HepG2 (cell line): Measurements from ENCODE around the gene MAP7D3. TPM values are rescaled to one million over a fixed set of nuclear protein-coding genes. Genes with fewer than 3 reads are reported as not detected.

Experiments
- ATAC-seq: fragments of 200-7000 bp; cut with Tn5 transposase; 3 replicates; pipeline ENCODE4 v1.9.1; 2020; ENCODE audit warnings: mild to moderate bottlenecking, moderate library complexity
- BruUV-seq: library from RNA; stranded (reverse); fragments of 400-500 nt; replicated peaks from 2 replicates; lab custom pipeline; 2021; lab: Mats Ljungman, UMichigan
- CTCF ChIA-PET: fragments of 300-600 bp; formaldehyde crosslinking; extraction: SDS; loops from one replicate; lab custom pipeline; 2021; ENCODE audit warnings: low total read pairs, inconsistent platforms, low intra/inter-chr PET ratio; lab: Yijun Ruan, JAX
- POLR2A ChIA-PET: fragments of 350-600 bp; sonication (Branson Sonifier 250); formaldehyde crosslinking; loops from one replicate; lab custom pipeline; 2020; ENCODE audit warnings: antibody characterized with exemption, inconsistent platforms; lab: Yijun Ruan, JAX
- DNase-seq: peaks from one replicate; pipeline ENCODE4 v3.0.0-alpha.2; 2015; ENCODE audit warnings: low spot score
- FAIRE-seq: peaks from 3 replicates; lab custom pipeline; 2011; peaks lifted over from hg19 to GRCh38; lab: Jason Lieb, UNC
- H2AFZ ChIP-seq: one replicate; pipeline ENCODE4 v1.6.1; 2011; ENCODE audit warnings: low read length, inconsistent platforms
- H3K27ac ChIP-seq: fragments of 300-600 bp; 3 replicates; pipeline ENCODE4 v1.8.0; 2011; ENCODE audit warnings: mixed run types, mild to moderate bottlenecking, mixed read lengths, low read length, inconsistent platforms; ENCODE audit not compliant: insufficient read depth; ENCODE audit errors: extremely low read length
- H3K27me3 ChIP-seq, 2 experiments: fragments of 200-600 bp in 1 of 2; 2 replicates in 1 of 2; 3 replicates in 1 of 2; pipeline versions ENCODE4 v1.6.0 to v1.8.0; 2011; ENCODE audit warnings: low read length in 2 of 2, mild to moderate bottlenecking in 2 of 2, moderate library complexity in 2 of 2, inconsistent platforms in 1 of 2; ENCODE audit not compliant: insufficient read depth in 2 of 2, control insufficient read depth in 1 of 2
- H3K36me3 ChIP-seq, 2 experiments: fragments of 200-600 bp in 1 of 2; replicated peaks in 1 of 2; 2 replicates in 1 of 2; 3 replicates in 1 of 2; pipeline versions ENCODE4 v1.5.1 to v1.8.0; 2011; ENCODE audit warnings: low read length in 2 of 2, inconsistent platforms in 1 of 2; ENCODE audit not compliant: insufficient read depth in 2 of 2, control insufficient read depth in 1 of 2
- H3K4me1 ChIP-seq: 2 replicates; pipeline ENCODE4 v1.5.1; 2012; ENCODE audit warnings: low read length, inconsistent platforms; ENCODE audit not compliant: insufficient read depth
- H3K4me2 ChIP-seq: 2 replicates; pipeline ENCODE4 v1.6.0; 2011; ENCODE audit warnings: low read depth, low read length, inconsistent platforms
- H3K4me3 ChIP-seq, 3 experiments: fragments of 200-600 bp in 1 of 3; sonication (generic), shearing (Covaris generic) in 1 of 3; replicated peaks in 1 of 3; 2 replicates each; pipeline ENCODE4 v1.5.1; 2011 to 2016; ENCODE audit warnings: low read length in 3 of 3, inconsistent platforms in 2 of 3, low read depth in 2 of 3, mild to moderate bottlenecking in 2 of 3, control low read depth in 1 of 3, mixed read lengths in 1 of 3; ENCODE audit not compliant: insufficient read depth in 1 of 3
- H3K79me2 ChIP-seq: one replicate; pipeline ENCODE4 v1.6.1; 2011; ENCODE audit warnings: low read length, inconsistent platforms; ENCODE audit not compliant: insufficient read depth
- H3K9ac ChIP-seq: 2 replicates; pipeline ENCODE4 v1.6.0; 2011; ENCODE audit warnings: mild to moderate bottlenecking, low read depth, low read length, inconsistent platforms; ENCODE audit not compliant: insufficient read depth
- H3K9me3 ChIP-seq: 2 replicates; pipeline ENCODE4 v1.5.1; 2012; ENCODE audit warnings: mild to moderate bottlenecking, low read length
- H4K20me1 ChIP-seq: 2 replicates; pipeline ENCODE4 v1.6.0; 2011; ENCODE audit warnings: inconsistent platforms, mild to moderate bottlenecking, low read length, moderate library complexity; ENCODE audit not compliant: insufficient read depth
- FLYWCH1 ChIP-seq: sonication (generic); formaldehyde crosslinking; IDR thresholded peaks from 2 replicates; pipeline ENCODE4 v1.8.1; 2023; ENCODE audit warnings: mild to moderate bottlenecking, missing genetic modification reagents
- HNRNPLL ChIP-seq: fragments of 200-400 bp; formaldehyde crosslinking; IDR thresholded peaks from 2 replicates; pipeline ENCODE4 v1.6.1; 2017; ENCODE audit warnings: mild to moderate bottlenecking, low read depth, low read length; ENCODE audit not compliant: poor library complexity, severe bottlenecking
- MXD1 ChIP-seq: sonication (generic); formaldehyde crosslinking; IDR thresholded peaks from 2 replicates; pipeline ENCODE4 v1.4.0; 2020; ENCODE audit warnings: mild to moderate bottlenecking, missing genetic modification reagents
- RELA ChIP-seq: sonication (generic); formaldehyde crosslinking; IDR thresholded peaks from 2 replicates; pipeline ENCODE4 v1.4.0; 2020; ENCODE audit warnings: missing genetic modification reagents
- SP1 ChIP-seq, 2 experiments: fragments of 450-650 bp in 1 of 2; sonication (generic) in 1 of 2; formaldehyde crosslinking in 1 of 2; IDR thresholded peaks; 2 replicates each; pipeline versions ENCODE4 v1.4.0 to v1.6.1; 2016 to 2020; ENCODE audit warnings: missing genetic modification reagents in 1 of 2
- TBX2 ChIP-seq: sonication (generic); formaldehyde crosslinking; IDR thresholded peaks from 2 replicates; pipeline ENCODE4 v1.5.0; 2020; ENCODE audit warnings: missing genetic modification reagents, mild to moderate bottlenecking, borderline replicate concordance
- ZBTB26 ChIP-seq: IDR thresholded peaks from 2 replicates; pipeline ENCODE4 v1.6.1; 2016; ENCODE audit warnings: missing compliant biosample characterization, missing genetic modification reagents, borderline replicate concordance
- ZNF839 ChIP-seq: sonication (generic); formaldehyde crosslinking; IDR thresholded peaks from 2 replicates; pipeline ENCODE4 v1.4.0; 2020; ENCODE audit warnings: missing genetic modification reagents, mild to moderate bottlenecking, borderline replicate concordance
- ZSCAN12 ChIP-seq: sonication (generic); formaldehyde crosslinking; IDR thresholded peaks from 2 replicates; pipeline ENCODE4 v1.9.0; 2021; ENCODE audit warnings: mild to moderate bottlenecking, missing genetic modification reagents
- WGBS: methylation state at CpG from one replicate; pipeline ENCODE4 v1.1.6; 2017; ENCODE audit warnings: low lambda C conversion rate; 5-methylcytosine and 5-hydroxymethylcytosine counted together
- in situ Hi-C: cut with HindIII; loops from 2 replicates; pipeline ENCODE4 v1.10.0; 2017; ENCODE audit warnings: low pct_unique_long_range_greater_than_20kb; ENCODE audit not compliant: extremely low pct_ligation_motif_present
- intact Hi-C: fragments of 100-400 bp; cut with micrococcal nuclease; formaldehyde crosslinking; loops from one replicate; pipeline ENCODE4 v1.10.0; 2022; ENCODE audit not compliant: unreplicated experiment
- polyA plus RNA-seq, 8 experiments: library from polyadenylated mRNA; depleted of rRNA in 3 of 8; stranded (reverse) in 7 of 8; unstranded in 1 of 8; fragments of >200 nt; fragmentation: Illumina TruSeq in 4 of 8; extraction: Trizol in 4 of 8; gene quantifications; 2 replicates each; pipeline versions ENCODE4 v1.2.1 to v1.2.3, GENCODE V29; 2011 to 2016; ENCODE audit warnings: low read depth in 4 of 8, missing spikeins in 1 of 8, mixed read lengths in 1 of 8; ENCODE audit not compliant: insufficient read depth in 1 of 8
- total RNA-seq, 5 experiments: library from RNA; depleted of rRNA; stranded (reverse); fragments of >200 nt; fragmentation: Illumina TruSeq; extraction: Trizol; gene quantifications; 2 replicates each; pipeline ENCODE4 v1.2.3, GENCODE V29; 2016; ENCODE audit warnings: low read depth in 1 of 5
- TF ChIP-seq, protein P1 (sequence below): sonication (generic); formaldehyde crosslinking; IDR thresholded peaks from 2 replicates; pipeline ENCODE4 v1.9.0; 2021; ENCODE audit warnings: missing genetic modification reagents, borderline replicate concordance
- TF ChIP-seq, protein P2 (sequence below): sonication (generic); formaldehyde crosslinking; IDR thresholded peaks from 2 replicates; pipeline ENCODE4 v1.5.0; 2020; ENCODE audit warnings: mild to moderate bottlenecking, missing genetic modification reagents, moderate library complexity
- TF ChIP-seq, protein P3 (sequence below), 2 experiments: sonication (generic) in 1 of 2; formaldehyde crosslinking in 1 of 2; IDR thresholded peaks; 2 replicates each; pipeline versions ENCODE4 v1.6.1 to v1.9.0; 2014 to 2022; ENCODE audit warnings: antibody characterized with exemption in 1 of 2, borderline replicate concordance in 1 of 2, inconsistent platforms in 1 of 2, low read depth in 1 of 2, missing genetic modification reagents in 1 of 2

MAP7D3 gene
- total and polyA plus RNA-seq, 2 of the 13 experiments (the other 11 are each of a cell fraction or from before 2014, with no cell fraction given): not detected

GRCh38 chrX:136201601-136202000, 49.6 kb downstream of the MAP7D3 start:
- Histone ChIP-seq H3K4me1 (no peaks in the 10 kb centered on the region), H3K27me3 (no peaks in the 10 kb centered on the region; a peak in 1 of 5 replicates), H3K9ac (no peak overlapping the region), H3K4me2 (no peak overlapping the region), H3K36me3 (no peaks in the 10 kb centered on the region), H2AFZ (no peak overlapping the region), H3K79me2 (no peaks in the 10 kb centered on the region), H4K20me1 (no peaks in the 10 kb centered on the region), H3K9me3 (no peaks in the 10 kb centered on the region), H3K4me3 (no peak overlapping the region), H3K27ac (no peak overlapping the region)
- intact Hi-C loops (no loop called here), in situ Hi-C loops (no loop called here)
- no TSS peak for BruUV-seq
- ChIA-PET POLR2A (no interaction called here), CTCF (no interaction called here)
- ATAC-seq (no peak), DNase-seq (no peak), FAIRE-seq (no peak)
- WGBS: 67% methylated on average over 3 of the region's 5 CpGs
- TF ChIP-seq ZSCAN12 (CRISPR knock-in tag) (no peak), HNRNPLL (no peak), MXD1 (no peak), SP1 (IDR thresholded peaks at IDR 0.05) (no peak), SP1 (CRISPR knock-in tag; IDR thresholded peaks at IDR 0.05) (no peak), TBX2 (CRISPR knock-in tag) (no peak), ZNF839 (CRISPR knock-in tag) (no peak), FLYWCH1 (no peak), ZBTB26 (CRISPR knock-in tag) (no peak), RELA (CRISPR knock-in tag) (no peak)
- TF ChIP-seq, protein P1, sequence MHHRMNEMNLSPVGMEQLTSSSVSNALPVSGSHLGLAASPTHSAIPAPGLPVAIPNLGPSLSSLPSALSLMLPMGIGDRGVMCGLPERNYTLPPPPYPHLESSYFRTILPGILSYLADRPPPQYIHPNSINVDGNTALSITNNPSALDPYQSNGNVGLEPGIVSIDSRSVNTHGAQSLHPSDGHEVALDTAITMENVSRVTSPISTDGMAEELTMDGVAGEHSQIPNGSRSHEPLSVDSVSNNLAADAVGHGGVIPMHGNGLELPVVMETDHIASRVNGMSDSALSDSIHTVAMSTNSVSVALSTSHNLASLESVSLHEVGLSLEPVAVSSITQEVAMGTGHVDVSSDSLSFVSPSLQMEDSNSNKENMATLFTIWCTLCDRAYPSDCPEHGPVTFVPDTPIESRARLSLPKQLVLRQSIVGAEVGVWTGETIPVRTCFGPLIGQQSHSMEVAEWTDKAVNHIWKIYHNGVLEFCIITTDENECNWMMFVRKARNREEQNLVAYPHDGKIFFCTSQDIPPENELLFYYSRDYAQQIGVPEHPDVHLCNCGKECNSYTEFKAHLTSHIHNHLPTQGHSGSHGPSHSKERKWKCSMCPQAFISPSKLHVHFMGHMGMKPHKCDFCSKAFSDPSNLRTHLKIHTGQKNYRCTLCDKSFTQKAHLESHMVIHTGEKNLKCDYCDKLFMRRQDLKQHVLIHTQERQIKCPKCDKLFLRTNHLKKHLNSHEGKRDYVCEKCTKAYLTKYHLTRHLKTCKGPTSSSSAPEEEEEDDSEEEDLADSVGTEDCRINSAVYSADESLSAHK: no peak
- TF ChIP-seq, protein P2, sequence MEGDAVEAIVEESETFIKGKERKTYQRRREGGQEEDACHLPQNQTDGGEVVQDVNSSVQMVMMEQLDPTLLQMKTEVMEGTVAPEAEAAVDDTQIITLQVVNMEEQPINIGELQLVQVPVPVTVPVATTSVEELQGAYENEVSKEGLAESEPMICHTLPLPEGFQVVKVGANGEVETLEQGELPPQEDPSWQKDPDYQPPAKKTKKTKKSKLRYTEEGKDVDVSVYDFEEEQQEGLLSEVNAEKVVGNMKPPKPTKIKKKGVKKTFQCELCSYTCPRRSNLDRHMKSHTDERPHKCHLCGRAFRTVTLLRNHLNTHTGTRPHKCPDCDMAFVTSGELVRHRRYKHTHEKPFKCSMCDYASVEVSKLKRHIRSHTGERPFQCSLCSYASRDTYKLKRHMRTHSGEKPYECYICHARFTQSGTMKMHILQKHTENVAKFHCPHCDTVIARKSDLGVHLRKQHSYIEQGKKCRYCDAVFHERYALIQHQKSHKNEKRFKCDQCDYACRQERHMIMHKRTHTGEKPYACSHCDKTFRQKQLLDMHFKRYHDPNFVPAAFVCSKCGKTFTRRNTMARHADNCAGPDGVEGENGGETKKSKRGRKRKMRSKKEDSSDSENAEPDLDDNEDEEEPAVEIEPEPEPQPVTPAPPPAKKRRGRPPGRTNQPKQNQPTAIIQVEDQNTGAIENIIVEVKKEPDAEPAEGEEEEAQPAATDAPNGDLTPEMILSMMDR: no peak
- TF ChIP-seq, protein P3, sequence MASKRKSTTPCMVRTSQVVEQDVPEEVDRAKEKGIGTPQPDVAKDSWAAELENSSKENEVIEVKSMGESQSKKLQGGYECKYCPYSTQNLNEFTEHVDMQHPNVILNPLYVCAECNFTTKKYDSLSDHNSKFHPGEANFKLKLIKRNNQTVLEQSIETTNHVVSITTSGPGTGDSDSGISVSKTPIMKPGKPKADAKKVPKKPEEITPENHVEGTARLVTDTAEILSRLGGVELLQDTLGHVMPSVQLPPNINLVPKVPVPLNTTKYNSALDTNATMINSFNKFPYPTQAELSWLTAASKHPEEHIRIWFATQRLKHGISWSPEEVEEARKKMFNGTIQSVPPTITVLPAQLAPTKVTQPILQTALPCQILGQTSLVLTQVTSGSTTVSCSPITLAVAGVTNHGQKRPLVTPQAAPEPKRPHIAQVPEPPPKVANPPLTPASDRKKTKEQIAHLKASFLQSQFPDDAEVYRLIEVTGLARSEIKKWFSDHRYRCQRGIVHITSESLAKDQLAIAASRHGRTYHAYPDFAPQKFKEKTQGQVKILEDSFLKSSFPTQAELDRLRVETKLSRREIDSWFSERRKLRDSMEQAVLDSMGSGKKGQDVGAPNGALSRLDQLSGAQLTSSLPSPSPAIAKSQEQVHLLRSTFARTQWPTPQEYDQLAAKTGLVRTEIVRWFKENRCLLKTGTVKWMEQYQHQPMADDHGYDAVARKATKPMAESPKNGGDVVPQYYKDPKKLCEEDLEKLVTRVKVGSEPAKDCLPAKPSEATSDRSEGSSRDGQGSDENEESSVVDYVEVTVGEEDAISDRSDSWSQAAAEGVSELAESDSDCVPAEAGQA (IDR thresholded peaks at IDR 0.05; ENCODE audit: low read depth): no peak
- TF ChIP-seq, protein P3 (CRISPR knock-in tag; IDR thresholded peaks at IDR 0.05; ENCODE audit: borderline replicate concordance): no peak
